Measurements from ENCODE around the gene MBNL1. TPM values are rescaled to one million over a fixed set of nuclear protein-coding genes. Genes with fewer than 3 reads are reported as not detected.

MBNL1 gene
- total and polyA plus RNA-seq, 2 of the 13 experiments (the other 11 are each of a cell fraction or from before 2014, with no cell fraction given): 27.1 to 55.4 TPM

GRCh38 chr3:152330559-152330958 is 61.8 kb downstream of the MBNL1 start (continued):
- TF ChIP-seq REST (IDR thresholded peaks at IDR 0.05; ENCODE audit: borderline replicate concordance in 1 of 2, low read depth in 1 of 2, low read length in 2 of 2) (no peak), PHB2 (IDR thresholded peaks at IDR 0.05; ENCODE audit: partially characterized antibody) (no peak), ZNF253 (CRISPR knock-in tag; IDR thresholded peaks at IDR 0.05; ENCODE audit: borderline replicate concordance) (no peak), EZH2 (conservative IDR thresholded peaks at IDR 0.05; ENCODE audit: low read depth, low read length) (no peak)
- TF ChIP-seq, protein P1, sequence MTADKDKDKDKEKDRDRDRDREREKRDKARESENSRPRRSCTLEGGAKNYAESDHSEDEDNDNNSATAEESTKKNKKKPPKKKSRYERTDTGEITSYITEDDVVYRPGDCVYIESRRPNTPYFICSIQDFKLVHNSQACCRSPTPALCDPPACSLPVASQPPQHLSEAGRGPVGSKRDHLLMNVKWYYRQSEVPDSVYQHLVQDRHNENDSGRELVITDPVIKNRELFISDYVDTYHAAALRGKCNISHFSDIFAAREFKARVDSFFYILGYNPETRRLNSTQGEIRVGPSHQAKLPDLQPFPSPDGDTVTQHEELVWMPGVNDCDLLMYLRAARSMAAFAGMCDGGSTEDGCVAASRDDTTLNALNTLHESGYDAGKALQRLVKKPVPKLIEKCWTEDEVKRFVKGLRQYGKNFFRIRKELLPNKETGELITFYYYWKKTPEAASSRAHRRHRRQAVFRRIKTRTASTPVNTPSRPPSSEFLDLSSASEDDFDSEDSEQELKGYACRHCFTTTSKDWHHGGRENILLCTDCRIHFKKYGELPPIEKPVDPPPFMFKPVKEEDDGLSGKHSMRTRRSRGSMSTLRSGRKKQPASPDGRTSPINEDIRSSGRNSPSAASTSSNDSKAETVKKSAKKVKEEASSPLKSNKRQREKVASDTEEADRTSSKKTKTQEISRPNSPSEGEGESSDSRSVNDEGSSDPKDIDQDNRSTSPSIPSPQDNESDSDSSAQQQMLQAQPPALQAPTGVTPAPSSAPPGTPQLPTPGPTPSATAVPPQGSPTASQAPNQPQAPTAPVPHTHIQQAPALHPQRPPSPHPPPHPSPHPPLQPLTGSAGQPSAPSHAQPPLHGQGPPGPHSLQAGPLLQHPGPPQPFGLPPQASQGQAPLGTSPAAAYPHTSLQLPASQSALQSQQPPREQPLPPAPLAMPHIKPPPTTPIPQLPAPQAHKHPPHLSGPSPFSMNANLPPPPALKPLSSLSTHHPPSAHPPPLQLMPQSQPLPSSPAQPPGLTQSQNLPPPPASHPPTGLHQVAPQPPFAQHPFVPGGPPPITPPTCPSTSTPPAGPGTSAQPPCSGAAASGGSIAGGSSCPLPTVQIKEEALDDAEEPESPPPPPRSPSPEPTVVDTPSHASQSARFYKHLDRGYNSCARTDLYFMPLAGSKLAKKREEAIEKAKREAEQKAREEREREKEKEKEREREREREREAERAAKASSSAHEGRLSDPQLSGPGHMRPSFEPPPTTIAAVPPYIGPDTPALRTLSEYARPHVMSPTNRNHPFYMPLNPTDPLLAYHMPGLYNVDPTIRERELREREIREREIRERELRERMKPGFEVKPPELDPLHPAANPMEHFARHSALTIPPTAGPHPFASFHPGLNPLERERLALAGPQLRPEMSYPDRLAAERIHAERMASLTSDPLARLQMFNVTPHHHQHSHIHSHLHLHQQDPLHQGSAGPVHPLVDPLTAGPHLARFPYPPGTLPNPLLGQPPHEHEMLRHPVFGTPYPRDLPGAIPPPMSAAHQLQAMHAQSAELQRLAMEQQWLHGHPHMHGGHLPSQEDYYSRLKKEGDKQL (CRISPR knock-in tag; IDR thresholded peaks at IDR 0.05; ENCODE audit: low read depth): no peak
- TF ChIP-seq, protein P2, sequence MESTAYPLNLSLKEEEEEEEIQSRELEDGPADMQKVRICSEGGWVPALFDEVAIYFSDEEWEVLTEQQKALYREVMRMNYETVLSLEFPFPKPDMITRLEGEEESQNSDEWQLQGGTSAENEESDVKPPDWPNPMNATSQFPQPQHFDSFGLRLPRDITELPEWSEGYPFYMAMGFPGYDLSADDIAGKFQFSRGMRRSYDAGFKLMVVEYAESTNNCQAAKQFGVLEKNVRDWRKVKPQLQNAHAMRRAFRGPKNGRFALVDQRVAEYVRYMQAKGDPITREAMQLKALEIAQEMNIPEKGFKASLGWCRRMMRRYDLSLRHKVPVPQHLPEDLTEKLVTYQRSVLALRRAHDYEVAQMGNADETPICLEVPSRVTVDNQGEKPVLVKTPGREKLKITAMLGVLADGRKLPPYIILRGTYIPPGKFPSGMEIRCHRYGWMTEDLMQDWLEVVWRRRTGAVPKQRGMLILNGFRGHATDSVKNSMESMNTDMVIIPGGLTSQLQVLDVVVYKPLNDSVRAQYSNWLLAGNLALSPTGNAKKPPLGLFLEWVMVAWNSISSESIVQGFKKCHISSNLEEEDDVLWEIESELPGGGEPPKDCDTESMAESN (CRISPR knock-in tag; conservative IDR thresholded peaks at IDR 0.05): no peak
